ENCODE data around the gene PPIL1. TPM values are rescaled to one million over a fixed set of nuclear protein-coding genes. Genes with fewer than 3 reads are reported as not detected.

The PPIL1 gene
- total RNA-seq, 1 donor from 2014 or later, result 36.6 TPM

- H3K4me1 Mint-ChIP-seq (ENCODE audit: low read depth, unreplicated experiment), result peaks cover 27% of the 10 kb centered on the region
- Histone ChIP-seq H3K4me2 (ENCODE audit: low read length) (no peak overlapping the region), H4K20me1 (ENCODE audit: insufficient read depth, low read length) (no peaks in the 10 kb centered on the region), H2AFZ (ENCODE audit: low read depth, low read length) (no peak overlapping the region), H3K79me2 (ENCODE audit: insufficient read depth, low read length) (no peaks in the 10 kb centered on the region), H3K9me3 (ENCODE audit: insufficient read depth, low read depth, low read length) (no peaks in the 10 kb centered on the region), H3K27ac (ENCODE audit: low read depth, low read length) (no peak overlapping the region), H3K9ac (ENCODE audit: low read length) (no peak overlapping the region), H3K4me1 (ENCODE audit: insufficient read depth, low read length) (peaks cover 18% of the 10 kb centered on the region), H3K27me3 (ENCODE audit: insufficient read depth, low read length) (no peaks in the 10 kb centered on the region), H3K36me3 (ENCODE audit: insufficient read depth, low read length) (peaks cover 10% of the 10 kb centered on the region), H3K4me3 (ENCODE audit: insufficient read depth, low read depth, low read length) (no peak overlapping the region)
- H3K36me3 Mint-ChIP-seq (ENCODE audit: low read depth, unreplicated experiment), result peaks cover 14% of the 10 kb centered on the region
- FAIRE-seq (no peak), DNase-seq (ENCODE audit: low read depth) (no peak)
- no peak overlapping the region for H3K27ac Mint-ChIP-seq (ENCODE audit: unreplicated experiment)
- no peak overlapping the region for H3K4me3 Mint-ChIP-seq (ENCODE audit: unreplicated experiment)
- peaks cover 4% of the 10 kb centered on the region for H3K9me3 Mint-ChIP-seq (ENCODE audit: unreplicated experiment)
- H3K27me3 Mint-ChIP-seq (ENCODE audit: low read depth, unreplicated experiment), result peaks cover 4% of the 10 kb centered on the region
- TF ChIP-seq CTCF (IDR thresholded peaks at IDR 0.05; ENCODE audit: insufficient read depth, low read depth, low read length) (no peak), EZH2 (IDR thresholded peaks at IDR 0.05; ENCODE audit: insufficient read depth, low read length) (no peak)
Observed at GRCh38 chr6:36851626-36852025, 23.0 kb downstream of the PPIL1 start.

- peaks cover 14% of the 10 kb centered on the region for H3K36me3 Mint-ChIP-seq (ENCODE audit: low read depth, unreplicated experiment)
- Histone ChIP-seq H3K4me2 (ENCODE audit: low read length) (no peak overlapping the region), H3K27ac (ENCODE audit: low read depth, low read length) (no peak overlapping the region), H3K9ac (ENCODE audit: low read length) (no peak overlapping the region), H3K27me3 (ENCODE audit: insufficient read depth, low read length) (no peaks in the 10 kb centered on the region), H2AFZ (ENCODE audit: low read depth, low read length) (no peak overlapping the region), H3K79me2 (ENCODE audit: insufficient read depth, low read length) (no peaks in the 10 kb centered on the region), H4K20me1 (ENCODE audit: insufficient read depth, low read length) (no peaks in the 10 kb centered on the region), H3K4me1 (ENCODE audit: insufficient read depth, low read length) (peaks cover 18% of the 10 kb centered on the region), H3K9me3 (ENCODE audit: insufficient read depth, low read depth, low read length) (no peaks in the 10 kb centered on the region), H3K4me3 (ENCODE audit: insufficient read depth, low read depth, low read length) (no peak overlapping the region), H3K36me3 (ENCODE audit: insufficient read depth, low read length) (peaks cover 6% of the 10 kb centered on the region)
- peaks cover 5% of the 10 kb centered on the region for H3K9me3 Mint-ChIP-seq (ENCODE audit: unreplicated experiment)
- H3K4me3 Mint-ChIP-seq (ENCODE audit: unreplicated experiment), result no peak overlapping the region
- H3K27me3 Mint-ChIP-seq (ENCODE audit: low read depth, unreplicated experiment), result peaks cover 4% of the 10 kb centered on the region
- peaks cover 27% of the 10 kb centered on the region for H3K4me1 Mint-ChIP-seq (ENCODE audit: low read depth, unreplicated experiment)
- no peak overlapping the region for H3K27ac Mint-ChIP-seq (ENCODE audit: unreplicated experiment)
- no peak for TF ChIP-seq EZH2 (IDR thresholded peaks at IDR 0.05; ENCODE audit: insufficient read depth, low read length)
- TF ChIP-seq CTCF (IDR thresholded peaks at IDR 0.05; ENCODE audit: insufficient read depth, low read depth, low read length), result peak; percentile 90
- no peak for FAIRE-seq
- peak; percentile 57 for DNase-seq (ENCODE audit: low read depth)
Observed at GRCh38 chr6:36851149-36851614, 23.4 kb downstream of the PPIL1 start.

GRCh38 chr6:36850021-36850420 is 24.6 kb downstream of the PPIL1 start:
- no peak overlapping the region for H3K27ac Mint-ChIP-seq (ENCODE audit: unreplicated experiment)
- peaks cover 9% of the 10 kb centered on the region for H3K36me3 Mint-ChIP-seq (ENCODE audit: low read depth, unreplicated experiment)

More at GRCh38 chr6:36850021-36850420, 24.6 kb downstream of the PPIL1 start:
- no peak for DNase-seq (ENCODE audit: low read depth)
- peaks cover 18% of the 10 kb centered on the region for H3K4me1 ChIP-seq (ENCODE audit: insufficient read depth, low read length)
- TF ChIP-seq CTCF (IDR thresholded peaks at IDR 0.05; ENCODE audit: insufficient read depth, low read depth, low read length), result no peak
- TF ChIP-seq EZH2 (IDR thresholded peaks at IDR 0.05; ENCODE audit: insufficient read depth, low read length), result no peak
- no peak overlapping the region for H2AFZ ChIP-seq (ENCODE audit: low read depth, low read length)
- no peak overlapping the region for H3K27ac ChIP-seq (ENCODE audit: low read depth, low read length)
- H3K4me2 ChIP-seq (ENCODE audit: low read length), result no peak overlapping the region
- no peak for FAIRE-seq
- no peak overlapping the region for H3K9ac ChIP-seq (ENCODE audit: low read length)
- H4K20me1 ChIP-seq (ENCODE audit: insufficient read depth, low read length), result no peaks in the 10 kb centered on the region
- Mint-ChIP-seq H3K9me3 (ENCODE audit: unreplicated experiment) (peaks cover 6% of the 10 kb centered on the region), H3K4me3 (ENCODE audit: unreplicated experiment) (no peak overlapping the region), H3K27me3 (ENCODE audit: low read depth, unreplicated experiment) (peaks cover 12% of the 10 kb centered on the region), H3K4me1 (ENCODE audit: low read depth, unreplicated experiment) (peaks cover 27% of the 10 kb centered on the region)
- no peaks in the 10 kb centered on the region for H3K79me2 ChIP-seq (ENCODE audit: insufficient read depth, low read length)
- no peaks in the 10 kb centered on the region for H3K27me3 ChIP-seq (ENCODE audit: insufficient read depth, low read length)
- H3K4me3 ChIP-seq (ENCODE audit: insufficient read depth, low read depth, low read length), result no peak overlapping the region
- H3K9me3 ChIP-seq (ENCODE audit: insufficient read depth, low read depth, low read length), result no peaks in the 10 kb centered on the region
- peaks cover 2% of the 10 kb centered on the region for H3K36me3 ChIP-seq (ENCODE audit: insufficient read depth, low read length)
